PFSK-1 (cell line): ENCODE measurements around the gene ZPBP.

ENCODE experiments used
- FOXP2 ChIP-seq: optimal IDR thresholded peaks from 2 replicates; pipeline ENCODE3; 2011; ENCODE audit warnings: borderline replicate concordance, control low read depth, inconsistent platforms; ENCODE audit not compliant: insufficient read depth; ENCODE audit errors: extremely low read length, extremely low read depth
- POLR2AphosphoS5 ChIP-seq: IDR thresholded peaks from 2 replicates; pipeline ENCODE4 v1.6.1; 2012; ENCODE audit warnings: low read depth, mild to moderate bottlenecking, control low read depth, low read length, moderate library complexity
- SIN3A ChIP-seq: IDR thresholded peaks from 2 replicates; pipeline ENCODE4 v1.6.1; 2012; ENCODE audit warnings: mild to moderate bottlenecking, low read length, moderate library complexity, borderline replicate concordance; ENCODE audit not compliant: insufficient read depth
- TAF1 ChIP-seq: IDR thresholded peaks from 2 replicates; pipeline ENCODE4 v1.6.1; 2012; ENCODE audit warnings: low read length, control low read depth, borderline replicate concordance; ENCODE audit not compliant: insufficient read depth
- TF ChIP-seq, protein P1 (sequence below), 2 experiments: IDR thresholded peaks; 2 replicates each; pipeline versions ENCODE4 v1.6.1 to v1.8.0; 2011 to 2012; ENCODE audit warnings: low read depth in 2 of 2, low read length in 2 of 2, control low read depth in 1 of 2, inconsistent platforms in 1 of 2, mild to moderate bottlenecking in 1 of 2, moderate library complexity in 1 of 2; ENCODE audit not compliant: insufficient read depth in 1 of 2

Gene ZPBP

DNA sequence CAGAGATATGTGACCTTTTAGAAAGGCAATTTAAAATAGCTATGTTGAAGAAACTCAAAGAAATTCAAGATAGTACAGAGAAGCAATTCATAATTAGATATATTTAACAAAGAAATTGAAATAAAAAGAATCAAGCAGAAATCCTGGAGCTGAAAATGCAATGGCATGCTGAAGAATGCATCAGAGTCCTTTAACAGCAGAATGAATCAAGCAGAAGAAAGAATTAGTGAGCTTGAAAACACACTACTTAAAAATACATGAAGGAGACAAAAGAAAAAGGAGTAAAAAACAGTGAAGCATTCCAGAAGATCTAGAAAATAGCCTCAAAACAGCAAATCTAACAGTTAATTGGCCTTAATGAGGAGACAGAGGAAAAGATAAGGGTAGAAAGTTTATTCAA is 20.0 kb downstream of the ZPBP start:
- TF ChIP-seq TAF1 (no peak), SIN3A (no peak), POLR2AphosphoS5 (no peak)
- TF ChIP-seq, protein P1, sequence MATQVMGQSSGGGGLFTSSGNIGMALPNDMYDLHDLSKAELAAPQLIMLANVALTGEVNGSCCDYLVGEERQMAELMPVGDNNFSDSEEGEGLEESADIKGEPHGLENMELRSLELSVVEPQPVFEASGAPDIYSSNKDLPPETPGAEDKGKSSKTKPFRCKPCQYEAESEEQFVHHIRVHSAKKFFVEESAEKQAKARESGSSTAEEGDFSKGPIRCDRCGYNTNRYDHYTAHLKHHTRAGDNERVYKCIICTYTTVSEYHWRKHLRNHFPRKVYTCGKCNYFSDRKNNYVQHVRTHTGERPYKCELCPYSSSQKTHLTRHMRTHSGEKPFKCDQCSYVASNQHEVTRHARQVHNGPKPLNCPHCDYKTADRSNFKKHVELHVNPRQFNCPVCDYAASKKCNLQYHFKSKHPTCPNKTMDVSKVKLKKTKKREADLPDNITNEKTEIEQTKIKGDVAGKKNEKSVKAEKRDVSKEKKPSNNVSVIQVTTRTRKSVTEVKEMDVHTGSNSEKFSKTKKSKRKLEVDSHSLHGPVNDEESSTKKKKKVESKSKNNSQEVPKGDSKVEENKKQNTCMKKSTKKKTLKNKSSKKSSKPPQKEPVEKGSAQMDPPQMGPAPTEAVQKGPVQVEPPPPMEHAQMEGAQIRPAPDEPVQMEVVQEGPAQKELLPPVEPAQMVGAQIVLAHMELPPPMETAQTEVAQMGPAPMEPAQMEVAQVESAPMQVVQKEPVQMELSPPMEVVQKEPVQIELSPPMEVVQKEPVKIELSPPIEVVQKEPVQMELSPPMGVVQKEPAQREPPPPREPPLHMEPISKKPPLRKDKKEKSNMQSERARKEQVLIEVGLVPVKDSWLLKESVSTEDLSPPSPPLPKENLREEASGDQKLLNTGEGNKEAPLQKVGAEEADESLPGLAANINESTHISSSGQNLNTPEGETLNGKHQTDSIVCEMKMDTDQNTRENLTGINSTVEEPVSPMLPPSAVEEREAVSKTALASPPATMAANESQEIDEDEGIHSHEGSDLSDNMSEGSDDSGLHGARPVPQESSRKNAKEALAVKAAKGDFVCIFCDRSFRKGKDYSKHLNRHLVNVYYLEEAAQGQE (IDR thresholded peaks at IDR 0.05; ENCODE audit: insufficient read depth in 1 of 2, low read depth in 2 of 2, low read length in 2 of 2): no peak

- TF ChIP-seq, protein P1 (IDR thresholded peaks at IDR 0.05; ENCODE audit: insufficient read depth in 1 of 2, low read depth in 2 of 2, low read length in 2 of 2): no peak
These were observed 23.4 kb downstream of the ZPBP start for GRCh38 chr7:50069613-50070012.

DNA sequence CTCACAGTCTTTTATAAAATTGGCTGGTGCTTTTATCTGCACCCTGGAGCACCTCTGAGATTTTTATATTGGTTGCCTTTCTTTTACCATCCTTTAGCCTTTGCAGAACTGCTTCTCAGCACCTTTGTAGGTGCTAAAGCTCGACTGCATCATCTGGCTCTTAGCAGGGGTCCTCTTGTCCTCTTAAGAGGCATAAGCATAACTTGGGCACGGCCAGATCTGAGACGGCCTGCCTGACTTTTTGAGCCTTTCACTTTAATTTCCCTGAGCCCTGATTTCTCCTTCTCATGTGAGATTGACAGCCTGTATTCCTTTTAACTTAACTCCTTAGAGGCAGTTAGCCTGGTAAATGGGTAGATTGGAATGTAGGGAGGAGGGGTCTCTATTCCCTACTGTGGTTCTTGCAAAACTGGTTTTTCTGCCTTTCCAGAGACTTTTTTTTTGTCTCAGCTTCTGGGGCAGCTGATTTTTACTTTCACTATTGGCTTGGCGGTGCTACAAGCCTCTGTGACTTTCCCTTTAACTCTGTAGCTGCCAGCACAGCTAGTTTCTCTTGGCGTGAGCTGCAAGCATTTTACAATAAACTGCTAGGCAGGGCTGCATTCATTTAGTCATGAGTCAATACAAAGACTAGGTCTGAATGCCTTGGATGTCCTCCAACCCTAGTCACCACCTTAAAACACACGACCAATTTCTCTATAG is 24.0 kb downstream of the ZPBP start:
- no peak for TF ChIP-seq SIN3A
- TF ChIP-seq POLR2AphosphoS5: no peak
- no peak for TF ChIP-seq TAF1
- TF ChIP-seq FOXP2: no peak
- TF ChIP-seq, protein P1 (IDR thresholded peaks at IDR 0.05; ENCODE audit: insufficient read depth in 1 of 2, low read depth in 2 of 2, low read length in 2 of 2): no peak

- TF ChIP-seq TAF1 (no peak), SIN3A (no peak), POLR2AphosphoS5 (no peak), FOXP2 (no peak)
- TF ChIP-seq, protein P1 (IDR thresholded peaks at IDR 0.05; ENCODE audit: insufficient read depth in 1 of 2, low read depth in 2 of 2, low read length in 2 of 2): no peak
These were observed 25.0 kb downstream of the ZPBP start for GRCh38 chr7:50068026-50068425.

DNA sequence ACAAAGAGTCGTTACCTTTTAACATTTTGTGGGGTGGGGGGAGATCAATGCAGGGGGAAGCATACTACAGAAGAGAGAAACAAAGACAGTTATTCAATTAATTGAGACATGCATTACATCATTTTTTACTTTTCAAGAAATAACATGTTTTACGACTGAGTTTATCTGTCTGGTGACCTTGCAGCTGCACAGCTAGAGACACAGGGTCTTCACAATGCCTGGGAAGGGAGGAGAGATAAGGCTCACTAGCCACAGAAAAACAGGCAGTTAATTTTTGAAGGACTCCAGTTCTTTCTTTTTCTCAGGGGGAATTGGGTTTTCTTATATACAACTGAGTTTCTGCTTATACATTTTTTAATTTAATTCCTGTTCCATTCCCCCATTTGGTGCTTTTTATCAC is 30.1 kb downstream of the ZPBP start:
- TF ChIP-seq, protein P1 (IDR thresholded peaks at IDR 0.05; ENCODE audit: insufficient read depth in 1 of 2, low read depth in 2 of 2, low read length in 2 of 2): no peak
- TF ChIP-seq FOXP2: no peak
- TF ChIP-seq SIN3A: no peak
- no peak for TF ChIP-seq TAF1
- TF ChIP-seq POLR2AphosphoS5: no peak
